ENCODE results near the gene MMD.
A peak's percentile ranks its signal among the peaks of the same experiment; 100 is the strongest.
"Not testable (repeated sequence)": the region's sequence is repeated elsewhere in the genome, so short reads cannot be mapped to it uniquely, and the experiment has no call there.

Gene MMD

GRCh38 chr17:55430541-55431288 lies 9.1 kb upstream of the MMD start:
- no peak for TF ChIP-seq CTCF (IDR thresholded peaks at IDR 0.05; ENCODE audit: low read depth, low read length)
- DNase-seq (ENCODE audit: low read depth, low spot score): no peak
- in situ Hi-C loops (cut with HindIII; ENCODE audit: low sequenced_read_pairs): no loop called here
- H3K4me3 ChIP-seq (ENCODE audit: low read depth, low read length): no peak overlapping the region

DNA sequence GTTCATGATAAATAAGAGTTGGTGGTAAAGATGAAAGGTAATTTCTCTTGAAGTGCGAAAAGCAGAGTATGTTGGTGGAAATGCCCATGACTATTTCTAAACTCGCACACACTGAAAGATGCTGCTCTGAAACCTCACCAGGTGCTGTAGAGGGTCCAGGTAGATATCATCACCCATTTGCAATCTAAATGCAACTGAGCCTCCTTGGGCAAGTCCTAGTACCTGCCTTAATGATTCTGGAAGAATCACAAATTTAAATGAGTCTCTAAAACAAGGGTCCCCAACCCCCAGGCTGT lies 5.9 kb upstream of the MMD start:
- no peak overlapping the region for H3K4me3 ChIP-seq (ENCODE audit: low read depth, low read length)
- TF ChIP-seq CTCF (IDR thresholded peaks at IDR 0.05; ENCODE audit: low read depth, low read length): no peak
- in situ Hi-C loops (cut with HindIII; ENCODE audit: low sequenced_read_pairs): no loop called here
- no peak for DNase-seq (ENCODE audit: low read depth, low spot score)

GRCh38 chr17:55426851-55427586 lies 5.4 kb upstream of the MMD start:
- no peak for DNase-seq (ENCODE audit: low read depth, low spot score)
- no peak overlapping the region for H3K4me3 ChIP-seq (ENCODE audit: low read depth, low read length)
- in situ Hi-C loops (cut with HindIII; ENCODE audit: low sequenced_read_pairs): no loop called here
- no peak for TF ChIP-seq CTCF (IDR thresholded peaks at IDR 0.05; ENCODE audit: low read depth, low read length)

- TF ChIP-seq CTCF (IDR thresholded peaks at IDR 0.05; ENCODE audit: low read depth, low read length): no peak
- in situ Hi-C loops (cut with HindIII; ENCODE audit: low sequenced_read_pairs): no loop called here
- H3K4me3 ChIP-seq (ENCODE audit: low read depth, low read length): no peak overlapping the region
- DNase-seq (ENCODE audit: low read depth, low spot score): no peak
Observed at GRCh38 chr17:55424893-55425540, 3.4 kb upstream of the MMD start.

DNA sequence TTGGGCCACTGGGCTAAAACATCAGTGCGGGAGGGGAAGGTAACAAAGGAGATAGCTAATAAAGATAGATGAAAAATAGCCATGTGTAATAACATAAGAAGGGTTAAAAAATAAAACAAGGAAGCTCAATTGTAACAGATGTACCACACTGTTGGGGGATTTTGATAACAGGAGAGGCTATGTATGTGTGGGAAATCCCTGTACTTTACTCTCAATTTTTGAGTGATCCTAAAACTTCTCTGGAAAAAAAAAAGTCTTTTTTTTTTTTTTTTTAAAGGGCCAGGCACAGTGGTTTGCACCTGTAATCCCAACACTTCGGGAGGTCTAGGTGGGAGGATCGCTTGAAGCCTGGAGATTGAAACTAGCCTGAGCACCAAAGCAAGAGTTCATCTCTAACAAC lies 1.9 kb upstream of the MMD start:
- TF ChIP-seq CTCF (IDR thresholded peaks at IDR 0.05; ENCODE audit: low read depth, low read length): no peak
- H3K4me3 ChIP-seq (ENCODE audit: low read depth, low read length): no peak overlapping the region
- in situ Hi-C loops (cut with HindIII; ENCODE audit: low sequenced_read_pairs): no loop called here
- DNase-seq (ENCODE audit: low read depth, low spot score): no peak

DNA sequence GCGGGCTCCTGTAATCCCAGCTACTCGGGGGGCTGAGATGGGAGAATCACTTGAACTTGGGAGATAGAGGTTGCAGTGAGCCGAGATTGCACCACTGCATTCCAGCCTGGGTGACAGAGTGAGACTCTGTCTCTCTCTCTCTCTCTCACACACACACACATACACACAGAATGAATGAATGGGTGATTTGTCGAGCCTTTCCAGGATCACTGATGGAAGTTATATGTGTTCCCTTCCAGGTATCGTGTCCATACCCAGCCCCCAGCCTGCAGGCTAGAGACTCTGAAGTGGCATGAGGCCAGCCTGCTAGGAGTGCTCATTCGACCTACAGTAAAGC lies 1.2 kb upstream of the MMD start:
- DNase-seq (ENCODE audit: low read depth, low spot score); H3K4me3 ChIP-seq (ENCODE audit: low read depth, low read length); in situ Hi-C loops (cut with HindIII; ENCODE audit: low sequenced_read_pairs): not testable (repeated sequence)

- DNase-seq (ENCODE audit: low read depth, low spot score): no peak
- H3K4me3 ChIP-seq (ENCODE audit: low read depth, low read length): peak overlapping the region; percentile 85
- in situ Hi-C loops (cut with HindIII; ENCODE audit: low sequenced_read_pairs): no loop called here
- TF ChIP-seq CTCF (IDR thresholded peaks at IDR 0.05; ENCODE audit: low read depth, low read length): no peak
Observed at GRCh38 chr17:55420776-55421178, 858 bp downstream of the MMD start.
